ENCODE results near the gene CBL. TPM values are rescaled to one million over a fixed set of nuclear protein-coding genes. Genes with fewer than 3 reads are reported as not detected.
"Not testable (repeated sequence)": the region's sequence is repeated elsewhere in the genome, so short reads cannot be mapped to it uniquely, and the experiment has no call there.

The CBL gene
- total RNA-seq, 2 experiments from 2014 or later = 26.3 to 26.9 TPM

DNA sequence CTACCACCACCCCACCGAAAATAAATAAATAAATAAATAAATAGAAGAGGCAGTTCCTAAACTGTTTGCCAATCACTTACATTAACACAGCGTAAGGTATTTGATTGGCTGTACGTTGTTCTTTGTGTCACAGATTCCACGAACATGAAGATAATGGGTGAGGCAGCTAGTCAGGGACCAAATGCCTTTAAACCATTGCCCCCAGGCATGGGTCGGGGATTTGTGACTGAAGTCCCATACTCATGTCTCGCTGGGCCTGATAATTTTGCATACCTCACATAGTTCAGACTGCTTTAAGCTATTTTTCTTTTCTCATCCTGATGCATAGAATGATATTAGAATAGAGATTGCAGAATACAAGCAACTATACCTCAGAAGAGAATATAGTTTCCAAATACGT lies 3.6 kb upstream of the CBL start:
- ChIA-PET CTCF (interaction anchor here (0.6 to 1.3 kb wide), 3 partner anchors 120 to 136 kb away, joined by 3 to 4 read pairs (median 4); partner anchors contain the start of gene VPS11), POLR2A (no interaction called here)

GRCh38 chr11:119204066-119204465 lies 2.1 kb upstream of the CBL start:
- POLR2A ChIA-PET = no interaction called here
- CTCF ChIA-PET = no interaction called here

GRCh38 chr11:119205080-119205479 lies 1.1 kb upstream of the CBL start:
- ChIA-PET CTCF (interaction anchor here (0.6 to 3.2 kb wide), 12 partner anchors 9 to 140 kb away, joined by 3 to 20 read pairs (median 7); partner anchors contain the start of gene NLRX1), POLR2A (interaction anchor here (1.4 to 2.3 kb wide), 2 partner anchors 80 to 138 kb away, joined by 5 to 6 read pairs; partner anchors contain the start of gene VPS11)

GRCh38 chr11:119206511-119207414 lies 624 bp downstream of the CBL start:
- ChIA-PET POLR2A (interaction anchor here (0.6 to 2.3 kb wide), 12 partner anchors 10 to 1054 kb away, joined by 3 to 8 read pairs (median 4); partner anchors contain the start of genes SCN4B and VPS11), CTCF (interaction anchor here (0.6 to 3.2 kb wide), 22 partner anchors 9 to 302 kb away, joined by 3 to 20 read pairs (median 5); partner anchors contain the start of gene NLRX1)

DNA sequence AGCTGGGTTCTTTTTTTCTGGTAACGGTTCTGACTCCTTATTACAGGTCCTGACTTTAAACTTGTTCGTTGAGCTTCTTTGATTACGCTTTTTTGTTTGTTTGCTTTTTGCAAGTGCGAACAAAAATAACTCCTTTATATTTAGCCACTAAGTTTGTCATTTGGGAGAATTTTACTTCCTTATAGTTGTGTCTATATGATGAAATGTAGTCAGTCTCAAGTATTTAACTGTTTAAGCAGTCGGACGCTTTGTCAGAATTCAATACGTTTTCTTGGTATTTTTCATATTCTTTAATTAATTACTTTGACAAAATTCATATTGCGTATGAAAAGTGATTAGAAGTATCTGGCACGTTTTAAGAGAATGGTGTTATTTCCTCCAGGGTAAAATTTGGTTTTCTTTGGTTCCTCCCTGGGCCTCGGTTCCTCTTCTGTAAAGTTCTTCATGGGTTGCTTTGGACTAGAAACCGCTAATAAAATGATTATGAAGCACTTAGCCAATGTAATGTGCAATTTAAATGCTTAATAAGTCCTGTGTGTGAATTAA lies 1.3 kb downstream of the CBL start:
- CTCF ChIA-PET = interaction anchor here (1.4 to 3.2 kb wide), 3 partner anchors 11 to 131 kb away, joined by 4 to 20 read pairs (median 10); no protein-coding TSS in a partner anchor
- POLR2A ChIA-PET = interaction anchor here (0.6 to 2.3 kb wide), 3 partner anchors 105 to 140 kb away, joined by 3 to 8 read pairs (median 6); partner anchors contain the start of gene VPS11

DNA sequence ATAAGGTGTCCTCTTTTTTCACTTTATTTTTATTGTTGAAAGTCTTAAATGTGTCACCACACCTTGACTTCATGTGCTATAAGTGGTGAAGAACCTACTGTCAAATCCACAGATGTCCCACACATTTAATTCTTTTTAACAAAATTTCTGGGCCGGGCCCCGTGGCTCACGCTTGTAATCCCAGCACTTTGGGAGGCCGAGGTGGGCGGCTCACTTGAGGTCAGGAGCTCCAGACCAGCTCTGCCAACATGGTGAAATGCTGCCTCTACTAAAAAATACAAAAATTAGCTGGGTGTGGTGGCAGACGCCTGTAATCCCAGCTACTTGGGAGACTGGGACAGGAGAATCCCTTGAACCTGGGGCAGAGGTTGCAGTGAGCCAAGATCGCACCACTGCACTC lies 3.0 kb downstream of the CBL start:
- ChIA-PET POLR2A (interaction anchor here (0.7 kb wide), 1 partner anchor 70 kb away, joined by 5 read pairs; no protein-coding TSS in a partner anchor), CTCF (interaction anchor here (1.3 kb wide), 1 partner anchor 51 kb away, joined by 3 read pairs; no protein-coding TSS in a partner anchor)

GRCh38 chr11:119210050-119210449 lies 3.9 kb downstream of the CBL start:
- POLR2A ChIA-PET = interaction anchor here (0.7 kb wide), 1 partner anchor 69 kb away, joined by 5 read pairs; no protein-coding TSS in a partner anchor
- CTCF ChIA-PET = interaction anchor here (0.6 to 1.3 kb wide), 2 partner anchors 50 to 60 kb away, joined by 3 read pairs; no protein-coding TSS in a partner anchor

- ChIA-PET POLR2A (no interaction called here), CTCF (interaction anchor here (1.6 to 1.9 kb wide), 2 partner anchors 13 to 49 kb away, joined by 4 to 8 read pairs; partner anchors contain the start of genes CBL and NLRX1)
These were observed 12.2 kb downstream of the CBL start for GRCh38 chr11:119218141-119218878.

GRCh38 chr11:119222308-119222707 lies 16.2 kb downstream of the CBL start:
- POLR2A ChIA-PET = no interaction called here

GRCh38 chr11:119222891-119223290 lies 16.8 kb downstream of the CBL start:
- CTCF ChIA-PET = no interaction called here
- POLR2A ChIA-PET = no interaction called here

More at GRCh38 chr11:119222308-119222707, 16.2 kb downstream of the CBL start:
- CTCF ChIA-PET = interaction anchor here (0.9 kb wide), 1 partner anchor 252 kb away, joined by 3 read pairs; no protein-coding TSS in a partner anchor

GRCh38 chr11:119223856-119224255 lies 17.7 kb downstream of the CBL start:
- ChIA-PET CTCF (no interaction called here), POLR2A (no interaction called here)

- CTCF ChIA-PET = not testable (repeated sequence)
- POLR2A ChIA-PET = interaction anchor here (0.7 kb wide), 1 partner anchor 17 kb away, joined by 7 read pairs; no protein-coding TSS in a partner anchor
These were observed 22.6 kb downstream of the CBL start for GRCh38 chr11:119228535-119229287.

- ChIA-PET CTCF (interaction anchor here (0.7 kb wide), 1 partner anchor 9 kb away, joined by 4 read pairs; no protein-coding TSS in a partner anchor), POLR2A (no interaction called here)
These were observed 23.1 kb downstream of the CBL start for GRCh38 chr11:119229288-119229672.

GRCh38 chr11:119229741-119230140 lies 23.6 kb downstream of the CBL start:
- ChIA-PET CTCF (interaction anchor here (0.7 to 1.0 kb wide), 2 partner anchors 8 to 10 kb away, joined by 3 to 4 read pairs; no protein-coding TSS in a partner anchor), POLR2A (no interaction called here)

- POLR2A ChIA-PET = no interaction called here
- CTCF ChIA-PET = interaction anchor here (0.7 to 1.5 kb wide), 2 partner anchors 23 to 28 kb away, joined by 3 to 4 read pairs; no protein-coding TSS in a partner anchor
These were observed 30.4 kb downstream of the CBL start for GRCh38 chr11:119236490-119236889.

- ChIA-PET POLR2A (no interaction called here), CTCF (interaction anchor here (0.7 to 1.5 kb wide), 2 partner anchors 23 to 27 kb away, joined by 3 to 4 read pairs; no protein-coding TSS in a partner anchor)
These were observed 30.8 kb downstream of the CBL start for GRCh38 chr11:119236891-119237290.

GRCh38 chr11:119237515-119237914 lies 31.4 kb downstream of the CBL start:
- POLR2A ChIA-PET = no interaction called here
- CTCF ChIA-PET = interaction anchor here (1.4 to 1.5 kb wide), 2 partner anchors 22 to 24 kb away, joined by 3 to 7 read pairs; no protein-coding TSS in a partner anchor
